Embryonic facial prominence (tissue), 1 donor: ENCODE results near the gene KRTAP4-5.
"Not testable (repeated sequence)": the region's sequence is repeated elsewhere in the genome, so short reads cannot be mapped to it uniquely, and the experiment has no call there.

Experiments
- DNase-seq: peaks from one replicate; pipeline ENCODE4 v3.0.0-alpha.2; 2016; ENCODE audit errors: extremely low spot score

The KRTAP4-5 gene

GRCh38 chr17:41149652-41149985 is at the start of gene KRTAP4-5:
KRTAP4-5 (minus strand) TSS chr17:41149825; CDS start chr17:41149767, 58 bp downstream.
- DNase-seq = no peak

- no peak for DNase-seq
Measured at GRCh38 chr17:41196068-41196467, 46.4 kb upstream of the KRTAP4-5 start.

- no peak for DNase-seq
Measured at GRCh38 chr17:41190328-41190727, 40.7 kb upstream of the KRTAP4-5 start.

DNA sequence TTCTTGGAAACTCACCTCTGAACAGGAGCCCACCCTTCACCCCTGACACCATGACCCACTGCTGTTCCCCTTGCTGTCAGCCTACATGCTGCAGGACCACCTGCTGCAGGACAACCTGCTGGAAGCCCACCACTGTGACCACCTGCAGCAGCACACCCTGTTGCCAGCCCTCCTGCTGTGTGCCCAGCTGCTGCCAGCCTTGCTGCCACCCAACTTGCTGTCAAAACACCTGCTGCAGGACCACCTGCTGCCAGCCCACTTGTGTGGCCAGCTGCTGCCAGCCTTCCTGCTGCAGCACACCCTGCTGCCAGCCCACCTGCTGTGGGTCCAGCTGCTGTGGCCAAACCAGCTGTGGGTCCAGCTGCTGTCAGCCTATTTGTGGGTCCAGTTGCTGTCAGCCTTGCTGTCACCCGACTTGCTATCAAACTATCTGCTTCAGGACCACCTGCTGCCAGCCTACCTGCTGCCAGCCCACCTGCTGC is 40.3 kb upstream of the KRTAP4-5 start, which contains the start of gene KRTAP9-1:
Gene KRTAP9-1 (plus strand): TSS at position 51 of the 482 bp plus-strand sequence. CDS start 0 bp downstream, at position 51.
- not testable (repeated sequence) for DNase-seq

- no peak for DNase-seq
Measured at GRCh38 chr17:41186872-41187271, 37.2 kb upstream of the KRTAP4-5 start.

- no peak for DNase-seq
Measured at GRCh38 chr17:41185001-41185400, 35.4 kb upstream of the KRTAP4-5 start.

DNA sequence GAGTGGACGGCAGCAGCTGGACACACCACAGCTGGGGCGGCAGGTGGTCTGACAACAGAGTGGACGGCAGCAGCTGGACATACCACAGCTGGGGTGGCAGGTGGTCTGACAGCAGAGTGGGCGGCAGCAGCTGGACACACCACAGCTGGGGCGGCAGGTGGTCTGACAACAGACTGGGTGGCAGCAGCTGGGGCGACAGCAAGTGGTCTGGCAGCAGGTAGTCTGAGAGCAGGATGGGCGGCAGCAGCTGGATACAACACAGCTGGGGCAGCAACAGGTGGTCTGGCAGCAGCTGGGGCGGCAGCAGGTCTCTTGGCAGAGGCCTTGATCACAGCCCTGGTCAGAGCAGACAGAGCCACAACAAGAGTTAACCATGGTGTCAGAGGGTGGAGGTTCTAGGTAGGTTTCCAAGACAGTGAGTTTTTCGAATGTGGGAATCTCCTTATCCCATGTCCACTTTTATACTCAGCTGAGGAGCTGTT is 34.9 kb upstream of the KRTAP4-5 start, which contains the start of gene KRTAP4-1:
Gene KRTAP4-1 (minus strand): TSS at position 432 of the 482 bp plus-strand sequence. CDS start 57 bp downstream, at position 375.
- DNase-seq = no peak

DNA sequence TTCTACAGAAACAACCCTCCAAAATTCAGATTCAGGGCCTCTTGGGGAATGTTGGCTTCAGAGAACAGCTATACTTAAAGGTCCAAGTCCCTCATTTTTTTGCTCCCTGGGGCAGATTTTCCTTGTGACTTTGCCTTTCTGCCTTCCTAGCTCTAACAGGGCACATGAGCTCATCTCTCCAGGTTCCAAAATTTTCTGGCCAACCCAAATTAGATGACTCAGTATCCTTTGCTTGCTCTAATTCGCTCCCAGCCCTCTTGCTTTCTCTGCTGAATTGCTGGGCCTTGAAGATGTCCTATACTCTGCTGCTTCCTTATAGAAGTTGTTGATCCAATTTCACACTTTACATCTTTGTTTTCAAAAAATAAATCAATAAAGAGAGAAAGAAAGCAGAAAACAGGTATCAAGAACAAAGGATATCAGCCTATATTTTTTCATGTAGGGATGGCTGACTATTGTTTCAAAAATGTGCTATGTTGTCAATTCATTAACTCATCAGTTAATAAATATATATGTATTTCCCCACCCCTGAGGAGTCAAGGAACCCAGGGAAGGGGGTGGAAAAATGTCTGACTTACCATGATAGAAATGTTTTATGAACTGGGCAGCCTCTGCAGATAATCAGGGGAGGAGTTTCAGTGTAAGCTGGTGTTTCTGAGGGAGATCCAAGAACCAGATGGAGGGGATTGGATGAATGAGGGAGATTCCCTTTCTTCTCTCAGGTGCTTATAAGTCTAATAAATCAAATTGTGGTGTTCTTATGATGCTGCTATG is 29.4 kb upstream of the KRTAP4-5 start:
- DNase-seq = no peak

GRCh38 chr17:41178341-41178740 is 28.7 kb upstream of the KRTAP4-5 start:
- no peak for DNase-seq

DNA sequence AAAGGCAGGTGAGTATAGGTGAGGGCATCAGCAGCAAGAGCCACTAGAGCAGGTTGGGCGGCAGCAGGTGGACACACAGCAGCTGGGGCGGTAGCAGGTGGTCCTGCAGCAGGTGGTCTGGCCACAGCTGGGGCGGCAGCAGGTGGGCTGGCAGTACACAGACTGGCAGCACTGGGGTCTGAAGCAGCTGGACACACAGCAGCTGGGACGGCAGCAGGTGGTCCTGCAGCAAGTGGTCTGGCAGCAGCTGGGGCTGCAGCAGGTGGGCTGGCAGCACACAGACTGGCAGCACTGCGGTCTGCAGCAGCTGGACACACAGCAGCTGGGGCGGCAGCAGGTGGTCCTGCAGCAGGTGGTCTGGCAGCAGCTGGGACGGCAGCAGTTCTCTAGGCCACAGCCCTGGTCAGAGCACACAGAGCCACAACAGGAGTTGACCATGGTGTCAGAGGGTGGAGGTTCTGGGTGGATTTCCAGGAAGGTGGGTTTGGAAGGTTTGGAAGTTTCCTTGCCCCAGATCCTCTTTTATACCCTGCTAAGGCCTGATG is 28.2 kb upstream of the KRTAP4-5 start, which contains the start of gene KRTAP4-2:
Gene KRTAP4-2 (minus strand): TSS at position 495 of the 545 bp plus-strand sequence. CDS start 57 bp downstream, at position 438.
- no peak for DNase-seq

DNA sequence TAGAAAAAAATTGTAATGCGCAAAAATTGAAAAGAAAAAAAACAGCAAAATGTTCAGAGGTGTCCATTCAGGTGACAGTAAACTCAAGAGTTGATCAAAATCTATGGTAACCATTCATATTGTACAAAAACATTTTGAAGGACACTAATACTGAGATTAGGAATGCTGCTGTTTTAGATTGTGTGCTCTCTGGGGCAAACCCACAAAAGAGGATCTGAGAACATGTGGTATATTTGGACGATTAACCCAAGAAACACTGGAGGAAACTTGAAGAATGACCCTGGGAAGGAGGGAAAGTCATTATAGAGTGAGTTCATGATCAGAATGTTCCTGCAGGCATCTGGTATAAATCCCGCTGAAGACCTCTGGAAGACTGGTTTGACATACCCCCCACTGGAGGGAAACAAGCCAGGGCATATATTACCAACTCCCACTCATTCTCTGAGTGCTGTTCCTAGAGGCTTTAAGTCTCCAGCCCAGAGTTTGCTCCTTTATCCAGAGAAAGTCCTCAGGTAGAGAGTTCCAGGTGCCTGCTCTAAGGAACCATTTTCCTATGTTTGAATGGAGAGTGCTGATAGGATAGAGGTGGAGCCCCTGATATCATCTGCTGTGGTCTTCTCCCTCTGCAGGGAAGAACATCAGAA is 27.2 kb upstream of the KRTAP4-5 start:
- no peak for DNase-seq

DNA sequence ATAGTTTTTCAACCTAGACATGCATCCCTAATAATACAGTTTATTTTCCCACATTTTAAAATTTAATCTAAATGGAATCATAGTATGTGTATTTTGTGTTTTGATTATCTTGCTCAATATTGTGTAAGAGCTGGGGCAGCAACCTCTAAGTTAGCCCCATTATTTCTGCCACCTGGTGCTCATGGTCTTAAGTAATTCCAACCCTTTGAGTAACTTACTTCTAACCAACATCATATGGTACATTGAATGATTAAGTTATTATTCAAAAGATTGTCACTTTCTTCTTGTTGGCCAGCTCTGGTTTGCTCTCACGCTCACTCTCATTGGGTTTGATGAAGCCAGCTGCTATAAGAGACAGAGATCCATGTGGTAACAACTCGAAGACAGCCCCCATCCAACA is 22.3 kb upstream of the KRTAP4-5 start:
- DNase-seq = no peak

DNA sequence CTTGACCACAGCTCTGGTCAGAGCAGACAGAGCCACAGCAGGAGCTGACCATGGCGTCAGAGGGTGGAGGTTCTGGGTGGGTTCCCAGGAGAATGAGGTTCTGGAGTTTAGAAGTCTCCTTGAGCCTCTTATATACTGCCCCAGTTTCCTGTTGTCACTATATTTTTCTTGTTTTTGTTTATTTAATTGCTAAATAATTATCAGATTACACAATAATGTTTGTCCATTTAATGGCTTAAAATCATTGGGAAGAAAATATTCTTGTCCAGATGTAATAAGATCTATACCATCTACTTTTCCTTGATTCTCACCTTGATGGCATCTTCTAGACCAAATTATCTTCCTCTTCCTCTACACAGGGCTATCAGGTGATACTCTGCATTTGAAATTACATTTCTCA is 18.5 kb upstream of the KRTAP4-5 start, which contains the start of gene KRTAP4-3:
Gene KRTAP4-3 (minus strand): TSS at position 101 of the 400 bp plus-strand sequence. CDS start 49 bp downstream, at position 52.
- DNase-seq = no peak

- no peak for DNase-seq
Measured at GRCh38 chr17:41167561-41167960, 17.9 kb upstream of the KRTAP4-5 start.

GRCh38 chr17:41163828-41164227 is 14.2 kb upstream of the KRTAP4-5 start:
- no peak for DNase-seq

DNA sequence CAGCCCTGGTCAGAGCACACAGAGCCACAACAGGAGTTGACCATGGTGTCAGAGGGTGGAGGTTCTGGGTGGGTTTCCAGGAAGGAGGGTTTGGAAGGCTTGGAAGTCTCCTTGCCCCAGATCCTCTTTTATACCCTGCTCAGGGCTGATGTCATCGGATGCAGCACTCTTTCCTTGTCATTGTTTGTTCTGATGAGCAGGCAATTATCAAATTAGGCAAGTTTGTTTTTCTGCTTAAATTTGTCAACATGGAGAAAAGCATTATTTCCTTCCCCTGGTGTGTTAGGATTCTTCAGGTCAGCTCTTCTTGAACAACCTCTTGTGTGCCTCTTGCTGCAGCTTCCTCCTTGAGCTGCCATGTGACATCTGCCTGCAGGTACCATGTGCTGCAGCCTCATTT is 11.0 kb upstream of the KRTAP4-5 start, which contains the start of gene KRTAP4-4:
Gene KRTAP4-4 (minus strand): TSS at position 101 of the 400 bp plus-strand sequence. CDS start 57 bp downstream, at position 44.
- no peak for DNase-seq

- not testable (repeated sequence) for DNase-seq
Measured at GRCh38 chr17:41160190-41160589, 10.6 kb upstream of the KRTAP4-5 start.

DNA sequence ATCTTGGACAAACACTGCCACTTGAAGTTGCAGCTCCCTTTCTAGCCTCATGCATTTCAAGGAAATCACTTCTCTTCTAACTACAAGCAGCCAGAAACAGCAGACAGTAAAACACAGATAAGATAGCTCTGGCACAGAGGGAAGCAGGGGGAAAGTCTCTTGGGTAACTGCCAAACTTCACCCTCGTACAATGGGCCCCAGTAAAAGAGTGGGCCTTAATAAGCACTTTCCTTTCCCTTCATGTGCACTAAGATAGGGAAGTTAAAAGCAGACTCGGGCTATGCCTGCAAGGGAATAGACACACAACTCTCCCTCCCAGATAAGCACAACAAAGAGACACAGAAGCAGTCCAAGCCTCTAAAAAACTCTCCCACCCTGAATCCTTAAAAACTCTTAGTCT is 4.2 kb upstream of the KRTAP4-5 start:
- no peak for DNase-seq

DNA sequence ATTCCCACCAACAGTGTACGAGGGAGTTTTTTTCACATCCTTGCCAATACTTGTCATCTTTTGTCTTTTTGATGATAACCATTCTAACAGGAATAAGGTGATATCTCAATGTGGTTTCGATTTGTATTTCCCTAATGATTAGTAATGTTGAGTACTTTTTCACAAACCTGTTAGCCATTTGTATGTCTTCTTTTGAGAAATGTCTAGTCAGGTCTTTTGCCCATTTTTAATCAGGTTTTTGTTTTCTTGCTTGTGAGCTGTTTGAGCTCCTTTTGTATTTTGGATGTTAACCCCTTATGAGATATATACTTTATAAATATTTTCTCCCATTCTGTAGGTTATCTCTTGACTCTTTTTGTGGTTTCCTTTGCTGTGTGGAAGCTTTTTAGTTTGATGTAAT is 1.9 kb upstream of the KRTAP4-5 start:
- no peak for DNase-seq

DNA sequence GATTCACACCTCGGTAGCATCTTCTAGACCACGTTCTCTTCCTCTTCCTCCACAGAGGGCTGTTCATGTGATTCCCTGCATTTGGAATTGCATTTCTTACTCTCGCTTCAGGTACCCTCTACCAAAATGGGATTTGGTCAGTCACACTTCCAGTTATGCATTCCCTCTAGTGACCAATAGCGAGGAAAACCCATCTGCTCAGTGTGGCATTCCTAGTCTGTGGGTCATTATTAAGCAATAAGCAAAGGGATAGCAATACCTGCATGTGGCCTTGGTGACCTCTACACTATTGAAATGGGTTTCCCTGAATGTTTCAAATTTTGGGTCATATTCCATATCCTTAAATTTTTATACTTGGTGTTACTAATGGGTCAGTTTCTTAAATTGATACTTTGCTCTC is 401 bp upstream of the KRTAP4-5 start:
- no peak for DNase-seq

GRCh38 chr17:41148971-41149651 is 514 bp downstream of the KRTAP4-5 start:
- DNase-seq = not testable (repeated sequence)
